ENCODE data around the gene NDUFC1.
"Not testable (repeated sequence)": the region's sequence is repeated elsewhere in the genome, so short reads cannot be mapped to it uniquely, and the experiment has no call there.

Gene NDUFC1

DNA sequence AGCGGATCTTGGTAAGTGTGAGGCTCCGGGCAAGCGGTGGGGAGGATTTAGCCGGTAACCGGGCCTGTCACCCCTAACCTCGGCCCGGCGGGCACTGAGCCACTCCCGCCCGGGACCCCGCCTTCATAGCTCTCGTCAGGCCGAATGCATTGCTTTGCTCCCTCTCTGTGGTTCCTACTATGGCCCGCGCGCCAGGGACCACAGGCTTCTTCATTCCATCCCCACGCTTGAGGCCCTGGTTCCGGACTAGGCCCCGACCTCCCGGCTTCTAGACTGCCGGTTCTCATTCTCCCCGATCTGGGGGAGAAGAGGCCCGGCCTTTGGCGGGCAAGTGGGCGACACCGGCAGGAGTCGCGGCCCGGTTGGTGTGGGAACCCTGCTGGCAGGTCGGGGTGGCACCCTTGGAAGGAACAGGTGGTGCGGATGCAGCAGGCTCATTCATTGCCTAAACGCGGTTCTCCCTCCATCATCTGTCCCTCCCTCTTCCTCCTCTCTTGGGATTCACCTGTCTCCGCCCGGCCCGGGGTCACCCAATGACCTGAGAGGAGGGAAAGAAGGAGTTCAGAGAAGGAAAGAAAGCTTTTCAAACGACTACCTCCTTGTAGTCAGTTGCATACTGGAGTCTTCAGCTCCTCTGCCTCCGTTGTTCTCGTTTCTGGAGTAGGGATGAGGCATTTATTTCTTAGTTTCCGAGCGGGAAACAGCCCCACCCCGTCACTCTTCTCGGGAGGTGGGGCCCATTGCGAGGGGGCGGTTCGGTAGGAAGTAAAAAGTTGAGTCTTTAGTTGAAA is at the start of gene NDUFC1:
Gene NDUFC1, minus strand, starts transcription at position 657 of the 791 bp plus-strand sequence. CDS start 6,679 bp downstream, outside the sequence.
- DNase-seq = peak; percentile 72

DNA sequence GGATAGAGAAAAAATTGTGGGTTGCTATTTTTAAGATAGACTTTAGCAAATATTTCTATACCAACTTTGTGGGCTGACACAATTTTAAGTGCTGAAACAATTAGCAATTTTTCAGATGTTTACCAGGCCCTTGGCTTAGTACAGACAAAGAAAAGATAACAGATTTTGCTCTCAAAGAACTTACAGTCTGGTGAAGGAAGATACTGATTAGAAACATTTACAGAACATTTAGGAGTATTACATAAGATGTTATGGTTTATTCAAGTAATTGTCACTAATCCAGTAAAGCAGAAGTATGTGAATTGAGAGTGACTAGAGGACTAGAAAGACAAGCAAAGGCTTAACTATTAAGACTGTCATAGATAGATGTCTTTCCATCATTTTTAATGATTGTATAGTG is 35.3 kb upstream of the NDUFC1 start:
- no peak for DNase-seq

DNA sequence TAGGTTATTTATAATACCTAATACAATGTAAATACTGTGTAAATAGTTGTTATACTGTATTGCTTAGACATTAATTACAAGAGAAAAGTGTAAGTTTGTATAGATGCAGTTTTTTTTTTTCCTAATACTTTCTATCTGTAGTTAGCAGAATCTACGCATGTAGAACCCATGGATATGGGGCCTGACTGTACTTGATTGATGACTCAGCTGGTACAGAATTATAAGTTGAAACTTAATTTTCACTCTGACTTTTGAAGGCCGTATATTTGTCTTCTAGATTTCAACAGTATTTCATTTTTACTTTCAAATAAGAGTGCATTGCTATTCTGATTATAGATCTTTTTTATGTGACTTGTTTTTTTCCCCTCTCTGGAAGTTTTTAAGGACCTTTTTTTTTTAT is 30.8 kb upstream of the NDUFC1 start:
- peak; percentile 20 for DNase-seq

DNA sequence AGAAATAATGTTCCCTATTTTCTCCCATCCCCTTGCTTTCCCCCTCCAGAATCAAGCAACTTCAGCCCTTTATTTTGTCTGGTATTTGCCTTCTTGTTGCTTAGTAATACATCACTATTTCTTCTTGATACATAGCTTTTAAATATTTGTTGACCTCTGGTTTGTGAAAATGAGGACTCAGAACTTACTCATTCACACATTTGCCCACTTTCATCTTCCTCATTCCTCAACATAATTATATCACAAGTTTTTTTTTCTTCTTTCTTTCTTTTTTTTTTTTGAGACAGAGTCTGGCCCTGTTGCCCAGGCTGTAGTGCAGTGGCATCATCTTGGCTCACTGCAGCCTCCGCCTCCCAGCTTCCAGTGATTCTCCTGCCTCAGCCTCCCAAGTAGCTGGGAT is 28.9 kb upstream of the NDUFC1 start:
- DNase-seq = no peak

DNA sequence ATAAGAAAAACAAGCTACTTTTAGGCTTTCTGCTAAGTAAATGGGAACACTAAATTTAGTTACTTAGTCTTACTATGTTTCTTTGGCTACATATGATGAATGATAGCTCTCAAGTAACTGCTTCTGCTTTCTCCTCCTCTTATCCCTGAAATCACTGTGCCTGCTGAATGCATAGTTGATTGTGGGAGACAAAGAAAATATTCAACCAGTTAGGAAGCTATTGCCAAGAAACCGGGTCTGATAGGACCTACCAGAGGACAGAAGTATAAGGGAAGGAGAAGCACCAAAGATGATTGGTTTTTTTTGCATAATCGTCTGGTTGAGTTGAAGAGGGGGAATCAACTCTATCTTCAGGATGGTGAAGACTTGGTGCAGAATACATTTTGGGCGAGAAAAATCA is 28.0 kb upstream of the NDUFC1 start:
- DNase-seq = no peak

DNA sequence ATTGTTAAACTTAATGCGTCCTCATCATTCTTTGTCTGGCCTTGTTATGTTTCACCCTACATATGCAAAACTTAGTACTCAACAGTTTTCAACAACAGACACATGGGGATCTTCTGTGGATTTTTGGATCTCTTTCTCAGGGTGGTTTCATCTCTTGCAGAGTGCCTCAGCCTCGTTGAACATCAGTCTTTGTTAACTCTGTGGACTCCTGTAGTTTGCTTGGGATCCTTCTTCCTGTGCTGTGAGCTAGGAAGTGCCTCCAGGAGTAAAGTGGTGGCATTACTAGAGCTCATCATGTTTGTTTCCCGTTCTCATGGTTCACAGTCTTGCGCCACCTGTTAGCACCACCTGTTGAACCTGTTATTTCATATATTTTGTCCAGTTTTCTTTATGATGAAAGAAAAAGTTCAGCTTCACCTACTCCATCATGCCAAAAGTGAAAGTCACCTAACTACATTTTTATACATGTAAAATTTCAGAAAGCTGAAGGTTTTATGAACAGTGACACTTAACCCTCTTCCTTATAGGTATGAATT is 27.5 kb upstream of the NDUFC1 start:
- no peak for DNase-seq

DNA sequence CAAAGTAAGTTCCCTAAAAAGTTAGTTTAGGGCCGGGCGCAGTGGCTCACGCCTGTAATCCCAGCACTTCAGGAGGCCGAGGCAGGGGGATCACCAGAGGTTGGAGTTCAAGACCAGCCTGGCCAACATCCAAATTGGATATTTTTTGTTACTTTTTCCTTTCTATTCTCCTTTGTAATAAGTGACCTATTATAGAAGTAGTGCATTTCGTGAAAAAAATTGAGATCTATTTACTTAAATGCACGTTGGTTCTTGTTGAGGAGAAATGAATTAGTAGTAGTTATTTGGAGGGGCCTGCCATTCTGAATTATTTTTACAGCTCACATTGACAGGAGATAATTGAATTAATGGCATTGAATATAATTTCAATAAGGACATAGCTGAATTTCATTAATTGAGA is 22.3 kb upstream of the NDUFC1 start:
- no peak for DNase-seq

DNA sequence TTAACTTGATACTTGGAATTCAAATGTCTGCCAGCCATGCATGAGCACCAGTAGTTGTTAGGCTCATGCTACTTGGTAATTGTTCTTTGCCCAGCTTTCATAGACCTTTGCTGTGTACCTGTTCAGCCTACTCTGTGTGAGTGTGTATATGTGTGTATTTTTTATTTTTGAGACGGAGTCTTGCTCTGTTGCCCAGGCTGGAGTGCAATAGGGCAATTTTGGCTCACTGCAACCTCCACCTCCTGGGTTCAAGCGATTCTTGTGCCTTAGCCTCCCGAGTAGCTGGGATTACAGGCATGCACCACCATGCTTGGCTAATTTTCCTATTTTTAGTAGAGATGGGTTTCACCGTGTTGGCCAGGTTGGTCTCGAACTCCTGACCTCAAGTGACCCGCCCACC is 20.3 kb upstream of the NDUFC1 start:
- DNase-seq = not testable (repeated sequence)

DNA sequence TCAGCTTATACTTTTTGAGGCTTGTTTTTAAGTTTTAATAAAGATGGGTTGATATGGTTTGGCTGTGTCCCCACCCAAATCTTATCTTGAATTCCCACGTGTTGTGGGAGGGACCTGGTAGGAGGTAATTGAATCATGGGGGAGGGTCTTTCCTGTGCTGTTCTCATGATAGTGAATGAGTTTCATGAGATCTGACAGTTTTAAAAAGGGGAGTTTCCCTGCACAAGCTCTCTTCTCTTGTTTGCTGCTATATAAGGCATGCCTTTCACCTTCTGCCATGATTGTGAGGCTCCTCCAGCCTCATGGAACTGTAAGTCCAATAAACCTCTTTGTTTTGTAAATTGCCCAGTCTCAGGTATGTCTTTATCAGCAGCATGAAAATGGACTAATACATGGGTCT is 19.8 kb upstream of the NDUFC1 start:
- DNase-seq = not testable (repeated sequence)

DNA sequence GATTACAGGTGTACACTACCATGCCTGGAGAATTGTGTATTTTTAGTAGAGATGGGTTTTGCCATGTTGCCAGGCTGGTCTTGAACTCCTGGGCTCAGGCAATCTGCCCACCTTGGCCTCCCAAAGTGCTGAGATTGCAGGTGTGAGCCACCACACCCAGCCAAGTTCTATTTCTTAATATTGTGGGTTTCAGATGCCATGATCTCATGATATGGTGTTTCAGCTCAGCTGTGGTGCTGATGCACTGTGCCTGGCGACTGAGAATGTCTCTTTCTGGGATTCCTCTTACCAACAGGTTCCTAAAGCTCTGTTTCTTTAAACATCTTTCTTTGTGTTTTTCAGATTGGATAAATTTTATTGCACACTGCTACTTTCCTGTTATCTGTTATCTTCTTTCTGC is 17.3 kb upstream of the NDUFC1 start:
- DNase-seq = no peak

DNA sequence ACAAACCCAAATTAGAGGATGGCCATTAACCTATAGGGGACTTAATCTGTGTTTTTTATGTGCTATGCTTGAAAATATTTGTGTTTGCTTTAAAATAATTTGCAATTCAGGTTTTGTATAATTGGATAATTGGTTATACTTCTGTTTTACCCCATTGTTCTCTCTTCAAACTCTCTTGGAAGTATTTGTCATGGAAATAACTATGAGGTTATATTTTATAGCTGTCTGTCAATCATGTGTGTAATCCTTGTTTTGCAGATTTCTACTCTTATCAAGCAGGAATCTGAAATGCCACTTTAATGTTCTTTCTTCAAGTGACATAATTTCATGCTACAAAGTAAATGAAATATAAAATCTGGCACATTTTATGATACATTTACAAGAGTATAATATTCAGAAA is 15.4 kb upstream of the NDUFC1 start:
- DNase-seq = no peak

DNA sequence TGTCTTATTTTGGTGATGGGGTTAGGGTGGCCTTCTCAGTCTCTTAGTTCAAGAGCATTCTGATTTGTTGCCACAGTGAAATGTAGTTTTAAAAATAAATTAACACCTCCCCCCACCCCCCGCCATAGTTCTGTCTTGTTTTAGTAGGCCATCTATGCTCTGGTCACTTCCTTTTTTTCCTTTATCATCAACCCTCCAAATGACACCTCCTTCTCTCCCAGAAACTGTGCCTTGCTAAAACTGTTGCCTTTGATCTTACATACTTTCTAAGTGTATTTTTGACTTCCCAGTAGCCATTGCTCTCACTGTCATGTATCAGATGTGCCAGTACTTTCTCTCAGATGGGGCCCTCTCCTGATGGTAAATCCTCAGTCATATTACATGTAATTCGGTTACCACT is 14.5 kb upstream of the NDUFC1 start:
- no peak for DNase-seq

DNA sequence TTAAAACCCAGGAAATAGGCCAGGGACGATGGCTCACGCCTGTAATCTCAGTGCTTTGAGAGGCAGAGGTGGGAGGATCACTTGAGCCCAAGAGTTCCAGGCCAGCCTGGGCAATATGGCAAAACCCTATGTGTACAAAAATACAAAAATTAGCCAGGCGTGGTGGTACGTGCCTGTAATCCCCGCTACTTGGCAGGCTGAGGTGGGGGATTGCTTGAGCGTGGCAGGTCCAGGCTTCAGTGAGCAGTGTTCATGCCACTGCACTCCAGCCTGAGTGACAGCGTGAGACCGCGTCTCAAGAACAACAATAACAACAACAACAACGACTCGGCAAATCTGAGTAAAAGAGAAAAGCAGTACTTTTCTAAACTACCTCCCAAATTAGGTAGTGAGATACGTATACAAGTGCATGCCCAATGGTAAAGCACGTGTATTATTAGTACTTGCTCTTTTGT is 13.0 kb upstream of the NDUFC1 start:
- DNase-seq = no peak

DNA sequence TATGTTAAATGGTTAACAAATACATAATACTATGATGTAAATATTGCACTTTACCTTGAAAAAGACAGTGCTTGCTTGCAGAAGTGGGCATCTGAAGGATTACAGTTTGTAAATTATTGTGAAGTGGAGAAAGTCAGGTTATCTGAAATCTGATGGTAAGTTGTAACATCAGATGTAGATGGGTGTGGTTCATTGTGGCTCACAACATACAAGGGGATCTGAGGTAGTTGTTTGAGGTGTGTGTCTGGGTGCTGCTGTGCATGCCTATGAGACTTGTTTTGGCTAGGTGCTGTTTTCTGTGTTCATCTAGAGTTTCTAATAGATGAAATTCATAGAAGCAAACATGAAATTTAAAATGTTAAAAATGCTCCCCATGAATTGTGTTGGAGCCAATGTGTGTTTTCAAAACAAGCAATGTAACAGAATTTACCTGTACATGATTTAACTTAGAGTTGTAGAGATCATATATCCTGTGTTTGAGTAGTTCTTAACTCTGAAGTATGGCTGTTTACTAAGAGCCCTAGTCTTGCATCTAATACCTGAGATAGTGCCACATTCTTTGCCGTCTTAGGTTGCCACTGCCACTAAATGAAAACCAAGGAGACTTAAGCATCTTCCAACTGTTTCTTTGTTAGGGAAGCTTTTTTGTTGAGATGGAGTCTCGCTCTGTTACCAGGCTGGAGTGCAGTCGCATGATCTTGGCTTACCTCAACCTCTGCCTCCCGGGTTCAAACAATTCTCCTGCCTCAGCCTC is 11.9 kb upstream of the NDUFC1 start:
- DNase-seq = no peak

DNA sequence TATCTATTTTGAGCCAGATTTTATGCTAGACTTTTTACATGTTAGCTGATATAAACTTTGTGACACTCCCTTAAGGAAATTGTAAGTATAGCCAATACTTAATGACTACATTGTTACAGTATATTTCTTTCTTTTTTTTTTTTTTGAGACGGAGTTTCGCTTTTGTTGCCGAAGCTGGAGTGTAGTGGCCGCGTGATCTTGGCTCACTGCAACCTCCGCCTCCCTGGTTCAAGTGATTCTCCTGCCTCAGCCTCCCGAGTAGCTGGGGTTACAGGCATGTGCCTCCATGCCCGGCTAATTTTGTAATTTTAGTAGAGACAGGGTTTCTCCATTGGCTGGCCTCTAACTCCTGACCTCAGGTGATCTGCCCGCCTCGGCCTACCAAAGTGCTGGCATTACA is 11.1 kb upstream of the NDUFC1 start:
- DNase-seq = not testable (repeated sequence)

DNA sequence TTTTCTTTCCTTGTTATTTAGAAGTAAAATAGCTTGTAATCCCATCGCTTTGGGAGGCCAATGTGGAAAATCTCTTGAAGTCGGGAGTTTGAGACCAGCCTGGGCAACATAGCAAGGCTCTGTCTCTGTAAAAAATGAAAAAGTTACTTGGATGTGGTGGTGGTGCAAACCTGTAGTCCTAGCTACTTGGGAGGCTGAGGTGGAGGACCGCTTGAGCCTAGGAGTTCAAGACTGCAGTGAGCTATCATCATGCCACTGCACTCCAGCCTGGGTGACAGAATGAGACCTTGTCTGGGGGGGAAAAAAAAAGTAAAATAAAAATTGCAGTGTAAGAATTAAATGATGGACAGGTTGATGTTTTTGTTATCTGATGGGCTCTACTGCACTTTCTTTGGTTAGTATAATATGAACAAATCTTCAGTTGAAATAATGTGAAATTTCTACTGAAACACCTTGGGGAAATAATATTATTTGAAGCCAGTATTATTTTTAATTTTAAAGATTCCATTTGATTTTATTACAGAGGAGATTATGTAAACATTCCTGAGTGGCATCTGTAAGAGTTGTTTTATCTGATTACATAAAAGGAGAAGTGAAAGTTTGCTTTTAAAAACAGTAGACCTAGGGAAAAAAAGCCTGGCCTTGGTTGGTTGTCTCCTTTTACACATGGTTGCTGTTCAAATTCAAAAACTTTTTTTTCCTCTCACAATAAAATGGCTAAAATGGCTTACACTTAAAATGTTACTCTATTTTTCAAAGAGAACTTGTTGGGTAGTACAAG is 10.5 kb upstream of the NDUFC1 start:
- no peak for DNase-seq

DNA sequence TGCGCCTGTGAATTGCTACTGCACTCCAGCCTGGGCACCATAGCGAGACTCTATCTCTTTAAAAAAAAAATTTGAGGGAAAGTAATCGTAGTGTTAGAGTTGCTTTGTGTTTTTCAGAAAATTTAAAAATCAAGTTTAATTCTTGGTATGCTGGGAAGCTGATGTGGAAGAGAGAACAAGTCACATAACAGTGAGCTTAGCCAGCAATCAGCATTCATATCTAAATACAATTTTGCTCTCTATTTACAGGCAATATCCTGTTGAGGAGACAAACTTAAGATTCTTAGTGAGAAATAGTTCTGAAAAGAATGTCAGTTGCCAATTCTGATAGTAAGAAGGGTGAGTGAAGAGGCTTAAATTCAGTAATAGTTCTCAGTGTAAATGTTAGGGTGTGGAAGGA is 9.6 kb upstream of the NDUFC1 start:
- no peak for DNase-seq

DNA sequence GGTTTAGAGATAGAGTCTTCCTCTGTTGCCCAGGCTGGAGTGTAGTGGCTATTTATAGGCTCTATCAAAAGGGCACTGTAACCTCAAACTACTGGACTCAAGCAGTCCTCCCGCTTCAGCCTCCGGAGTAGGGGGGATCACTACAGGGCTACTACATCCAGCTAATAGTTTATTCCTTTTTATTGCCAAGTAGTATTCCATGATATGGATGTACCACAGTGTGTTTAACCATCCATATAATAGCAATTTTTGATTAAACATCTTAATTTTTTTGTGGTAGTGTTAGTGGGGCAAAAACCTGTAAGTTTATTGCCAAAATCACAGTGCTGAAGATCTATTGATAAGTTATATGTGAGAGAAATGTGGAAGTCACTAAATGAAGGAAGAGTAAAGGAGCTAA is 2.6 kb upstream of the NDUFC1 start:
- DNase-seq = no peak

DNA sequence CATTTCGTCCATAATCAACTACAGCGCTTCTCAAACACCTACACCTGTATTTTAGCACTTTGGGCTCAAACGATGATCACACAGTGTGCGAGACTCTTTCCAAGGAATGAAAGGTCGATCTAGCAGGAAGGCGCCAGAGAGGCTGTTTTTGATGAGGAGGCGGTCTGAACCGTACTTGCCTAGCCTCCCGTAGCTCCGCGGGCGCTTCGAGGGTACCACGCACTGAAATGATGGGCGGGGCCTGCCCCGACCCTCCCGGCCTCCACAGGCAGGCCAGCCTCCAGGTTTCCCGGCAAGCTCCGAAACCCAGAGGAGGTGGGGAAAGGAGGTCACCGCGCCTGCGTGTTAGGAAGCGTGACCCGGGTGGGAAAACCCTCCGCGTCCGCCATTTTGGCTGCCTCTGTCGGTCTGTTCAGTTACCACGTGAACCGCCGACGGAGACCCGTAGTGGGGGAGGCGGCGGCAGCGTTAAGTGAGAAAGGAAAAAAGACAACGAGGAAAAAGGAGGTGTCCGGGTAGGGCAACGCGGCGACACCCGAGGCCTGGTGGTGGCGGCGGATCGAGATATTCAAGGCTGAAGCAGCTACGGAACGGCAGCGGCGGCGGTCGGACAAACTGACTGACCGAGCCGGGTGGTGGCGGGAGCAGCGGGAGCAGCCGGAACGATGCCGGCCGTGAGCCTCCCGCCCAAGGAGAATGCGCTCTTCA is 1.0 kb downstream of the NDUFC1 start, which contains the start of gene NAA15:
Gene NAA15, plus strand, starts transcription at position 393 of the 708 bp plus-strand sequence. Its CDS starts 273 bp downstream, at position 666.
- DNase-seq = peak; percentile 99

DNA sequence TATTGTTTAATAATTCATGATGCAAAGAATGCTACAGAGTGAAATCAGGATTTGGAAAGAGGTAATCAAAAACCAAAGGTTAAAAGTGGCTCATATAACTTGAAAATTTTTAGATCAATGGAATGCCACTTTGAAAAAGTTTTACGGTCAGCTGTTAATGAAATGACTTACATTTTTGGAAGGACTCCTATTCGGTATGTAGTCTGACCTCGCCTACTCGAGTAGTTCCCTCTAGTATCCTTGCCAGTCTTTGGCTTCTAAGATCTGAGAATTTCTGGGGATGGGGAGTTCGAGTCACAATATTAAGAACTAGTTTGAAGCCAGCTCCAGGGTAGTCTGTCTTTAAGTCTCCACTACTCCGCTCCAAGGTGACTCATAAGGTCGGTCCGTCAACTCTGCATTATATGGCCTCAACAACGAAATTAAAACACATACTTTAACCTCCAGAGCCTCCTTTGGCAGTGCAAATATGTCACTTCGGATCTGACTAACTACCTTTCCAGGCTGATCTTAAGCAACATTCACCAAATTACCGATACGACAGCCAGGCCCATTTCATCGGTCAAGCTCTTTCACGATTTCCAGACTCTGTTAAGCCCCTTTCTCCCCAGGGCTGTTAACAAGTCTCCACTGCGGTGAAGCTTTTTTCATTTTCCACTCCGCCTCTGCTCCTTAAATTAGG is 1.7 kb downstream of the NDUFC1 start:
- DNase-seq = peak; percentile 59

DNA sequence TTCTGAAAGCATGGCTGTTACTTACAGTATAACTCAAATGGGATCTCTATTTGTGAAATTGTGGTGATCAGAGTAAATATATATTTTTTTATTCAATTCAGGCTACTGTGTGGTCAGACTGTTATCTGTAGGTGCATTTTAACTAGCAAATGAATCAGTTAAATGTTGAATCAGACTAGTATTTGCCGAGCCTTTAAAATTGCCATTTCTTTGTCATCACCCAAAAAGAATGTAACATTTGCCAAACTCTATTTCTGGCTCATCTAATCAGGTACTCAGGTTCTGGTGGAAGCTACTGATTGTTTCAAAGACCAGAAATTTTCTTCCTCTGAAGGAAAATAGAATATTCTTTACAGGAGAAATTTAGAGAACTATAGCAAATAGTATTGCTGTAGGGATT is 2.7 kb downstream of the NDUFC1 start:
- no peak for DNase-seq

DNA sequence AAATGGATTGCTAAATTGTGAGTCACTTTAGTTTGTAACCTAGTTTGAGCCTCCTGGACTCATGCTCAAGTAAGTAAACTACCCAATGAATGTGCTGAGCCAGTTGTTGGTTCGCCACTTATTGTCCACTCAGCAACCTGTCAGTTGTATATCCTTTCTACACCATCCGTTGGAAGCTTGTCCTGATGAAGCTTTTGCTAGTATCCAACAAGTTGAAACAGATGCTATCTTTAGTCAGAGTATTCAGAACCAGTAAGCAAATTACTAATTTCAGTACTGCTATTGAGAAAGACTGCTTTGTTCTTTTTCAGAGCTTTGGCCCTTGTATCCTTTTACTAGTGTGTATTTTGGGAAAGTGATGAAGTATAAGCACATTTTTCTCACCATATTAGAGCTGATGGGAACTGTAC is 5.3 kb downstream of the NDUFC1 start:
- peak; percentile 52 for DNase-seq
